HL-60 (cell line): ENCODE data around the gene BLOC1S1.

Source experiments
- DNase-seq, 2 experiments: peaks; one replicate each; pipeline ENCODE4 v3.0.0-alpha.2; 2010 to 2020; ENCODE audit warnings: low read depth in 1 of 2, low spot score in 1 of 2
- H3K27ac ChIP-seq: fragments of 250-450 bp; sonication (Bioruptor Pico); replicated peaks from 2 replicates; pipeline ENCODE4 v1.5.1; 2020; ENCODE audit warnings: mild to moderate bottlenecking, moderate library complexity
- H3K27me3 ChIP-seq: fragments of 250-450 bp; sonication (Bioruptor Pico); 2 replicates; pipeline ENCODE4 v1.5.1; 2021; ENCODE audit warnings: mild to moderate bottlenecking, moderate library complexity; ENCODE audit not compliant: insufficient read depth, poor library complexity, severe bottlenecking
- H3K4me3 ChIP-seq: replicated peaks from 2 replicates; pipeline ENCODE4 v1.5.1; 2011; ENCODE audit warnings: mild to moderate bottlenecking, control low read depth, low read length; ENCODE audit not compliant: insufficient read depth
- GABPA ChIP-seq: IDR thresholded peaks from 2 replicates; pipeline ENCODE4 v1.6.1; 2012; ENCODE audit warnings: low read depth
- POLR2AphosphoS5 ChIP-seq: IDR thresholded peaks from 2 replicates; pipeline ENCODE4 v1.6.1; 2012; ENCODE audit warnings: low read depth
- SPI1 ChIP-seq: IDR thresholded peaks from 2 replicates; pipeline ENCODE4 v1.6.1; 2012; ENCODE audit warnings: low read depth, mild to moderate bottlenecking, borderline replicate concordance
- TF ChIP-seq, protein P1 (sequence below): IDR thresholded peaks from one replicate; pipeline ENCODE4 v1.5.1; 2011; ENCODE audit warnings: low read length, control low read depth, inconsistent platforms; ENCODE audit not compliant: insufficient read depth
- TF ChIP-seq, protein P2 (sequence below): IDR thresholded peaks from 2 replicates; pipeline ENCODE4 v1.6.1; 2012; ENCODE audit warnings: low read depth; ENCODE audit not compliant: insufficient replicate concordance

BLOC1S1 gene

DNA sequence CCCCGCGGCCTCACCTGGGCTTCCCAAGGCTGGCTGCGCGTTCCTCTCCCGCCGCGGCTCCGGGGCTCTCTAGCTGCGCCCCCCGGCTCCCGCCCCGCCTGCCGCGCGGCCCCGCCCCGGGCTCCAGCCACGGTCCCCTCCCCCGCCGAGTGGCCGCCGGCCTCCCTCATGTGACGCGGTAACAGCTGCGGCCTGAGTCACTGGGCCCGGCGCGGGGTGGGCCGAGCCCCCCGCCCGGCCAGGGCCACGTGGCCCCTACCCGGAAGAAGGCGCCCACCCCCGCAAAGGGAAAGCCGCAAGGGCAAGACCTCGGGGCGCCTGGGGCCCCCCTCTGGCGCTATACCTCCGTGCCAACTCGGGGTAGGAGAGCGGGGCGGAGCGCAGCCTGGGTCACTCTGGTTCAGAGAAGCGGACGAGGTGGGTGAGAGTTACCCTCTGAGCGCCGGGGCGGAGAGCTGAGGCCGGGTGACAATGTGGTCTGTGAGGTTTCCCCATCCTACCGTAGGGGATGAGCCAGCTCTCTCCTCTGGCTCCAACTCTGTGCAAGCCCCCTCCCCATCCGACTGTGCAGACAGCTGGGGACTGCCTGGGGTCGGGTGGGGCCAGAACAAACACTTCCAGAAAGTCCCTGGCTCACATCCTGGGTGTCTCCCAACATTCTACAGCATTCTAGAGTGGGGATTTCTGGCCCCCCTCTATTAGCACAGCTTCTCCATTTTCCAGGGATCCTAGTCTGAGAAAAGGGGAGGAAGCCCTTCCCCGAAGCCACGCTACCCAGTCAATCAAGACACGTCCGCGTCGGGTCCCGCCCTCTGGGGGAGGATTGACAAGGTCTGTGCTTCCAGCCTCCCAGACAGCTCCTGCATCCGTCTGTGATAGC is 13.3 kb downstream of the BLOC1S1 start, which contains the start of gene CD63:
Gene CD63 (minus strand): TSS at position 71 of the 880 bp plus-strand sequence. CDS start 668 bp downstream, outside the sequence.
- TF ChIP-seq POLR2AphosphoS5, result no peak
- peak; percentile 59; the same call in 1 of the 2 replicates for TF ChIP-seq SPI1
- Histone ChIP-seq H3K27ac (peak within 1 kb of the TSS; percentile 86), H3K4me3 (peak within 1 kb of the TSS; percentile 57), H3K27me3 (no peaks in the 10 kb centered on the region)
- peak; percentile 85 to 90 for DNase-seq

DNA sequence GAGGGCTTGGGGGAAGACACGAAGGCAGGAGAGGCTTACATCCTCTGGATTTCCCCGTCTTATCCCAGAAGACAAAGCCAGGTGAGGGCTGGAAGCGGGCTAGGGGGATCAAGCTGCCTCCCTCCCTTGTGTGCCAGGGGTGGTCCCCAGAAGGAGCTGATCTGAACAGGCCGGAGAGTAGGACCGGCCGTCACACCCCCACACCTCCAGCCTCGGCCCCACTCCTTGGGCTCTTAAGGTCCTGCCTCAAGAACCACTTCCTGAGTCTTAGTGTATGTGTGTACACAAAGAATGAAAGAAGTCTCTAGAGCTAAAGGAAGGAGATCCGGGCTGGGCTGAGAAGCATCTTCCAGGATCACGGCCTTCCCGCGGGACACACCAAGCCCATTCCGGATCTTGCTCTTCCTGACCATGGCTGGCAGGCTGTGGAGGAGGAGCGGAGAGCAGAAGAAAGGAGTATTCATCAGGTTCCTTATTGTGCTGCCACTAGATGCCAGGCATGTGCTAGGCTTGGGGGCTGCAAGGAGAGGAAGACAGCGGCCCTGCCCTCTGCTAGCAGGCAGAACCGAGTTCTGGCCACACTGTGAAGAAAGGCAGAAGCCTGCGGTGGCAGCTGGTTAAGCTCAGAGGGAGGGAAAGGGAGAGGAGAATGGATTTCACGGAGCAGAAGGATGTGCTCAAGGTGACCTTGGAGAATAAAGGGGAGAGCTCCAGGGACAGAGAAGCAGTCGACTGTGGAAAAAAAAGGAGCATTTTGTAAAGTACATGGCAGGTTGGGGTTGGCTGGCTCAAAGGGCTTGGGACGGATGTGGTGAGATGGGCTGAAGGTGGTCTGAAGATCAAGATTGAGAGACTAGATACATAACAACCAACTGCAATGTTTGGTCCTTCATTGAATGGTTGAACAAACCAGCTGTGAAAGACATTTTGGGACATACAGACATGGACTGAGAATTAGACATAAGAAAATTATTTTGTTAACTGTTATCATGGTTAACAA is 14.3 kb downstream of the BLOC1S1 start:
- Histone ChIP-seq H3K27ac (peak overlapping the region; percentile 86), H3K27me3 (no peaks in the 10 kb centered on the region), H3K4me3 (peak overlapping the region; percentile 57)
- TF ChIP-seq POLR2AphosphoS5 (no peak), GABPA (peak; percentile 11; the same call in 1 of the 2 replicates), SPI1 (peak; percentile 32; the same call in 1 of the 2 replicates)
- TF ChIP-seq, protein P1, sequence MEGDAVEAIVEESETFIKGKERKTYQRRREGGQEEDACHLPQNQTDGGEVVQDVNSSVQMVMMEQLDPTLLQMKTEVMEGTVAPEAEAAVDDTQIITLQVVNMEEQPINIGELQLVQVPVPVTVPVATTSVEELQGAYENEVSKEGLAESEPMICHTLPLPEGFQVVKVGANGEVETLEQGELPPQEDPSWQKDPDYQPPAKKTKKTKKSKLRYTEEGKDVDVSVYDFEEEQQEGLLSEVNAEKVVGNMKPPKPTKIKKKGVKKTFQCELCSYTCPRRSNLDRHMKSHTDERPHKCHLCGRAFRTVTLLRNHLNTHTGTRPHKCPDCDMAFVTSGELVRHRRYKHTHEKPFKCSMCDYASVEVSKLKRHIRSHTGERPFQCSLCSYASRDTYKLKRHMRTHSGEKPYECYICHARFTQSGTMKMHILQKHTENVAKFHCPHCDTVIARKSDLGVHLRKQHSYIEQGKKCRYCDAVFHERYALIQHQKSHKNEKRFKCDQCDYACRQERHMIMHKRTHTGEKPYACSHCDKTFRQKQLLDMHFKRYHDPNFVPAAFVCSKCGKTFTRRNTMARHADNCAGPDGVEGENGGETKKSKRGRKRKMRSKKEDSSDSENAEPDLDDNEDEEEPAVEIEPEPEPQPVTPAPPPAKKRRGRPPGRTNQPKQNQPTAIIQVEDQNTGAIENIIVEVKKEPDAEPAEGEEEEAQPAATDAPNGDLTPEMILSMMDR, result no peak
- TF ChIP-seq, protein P2, sequence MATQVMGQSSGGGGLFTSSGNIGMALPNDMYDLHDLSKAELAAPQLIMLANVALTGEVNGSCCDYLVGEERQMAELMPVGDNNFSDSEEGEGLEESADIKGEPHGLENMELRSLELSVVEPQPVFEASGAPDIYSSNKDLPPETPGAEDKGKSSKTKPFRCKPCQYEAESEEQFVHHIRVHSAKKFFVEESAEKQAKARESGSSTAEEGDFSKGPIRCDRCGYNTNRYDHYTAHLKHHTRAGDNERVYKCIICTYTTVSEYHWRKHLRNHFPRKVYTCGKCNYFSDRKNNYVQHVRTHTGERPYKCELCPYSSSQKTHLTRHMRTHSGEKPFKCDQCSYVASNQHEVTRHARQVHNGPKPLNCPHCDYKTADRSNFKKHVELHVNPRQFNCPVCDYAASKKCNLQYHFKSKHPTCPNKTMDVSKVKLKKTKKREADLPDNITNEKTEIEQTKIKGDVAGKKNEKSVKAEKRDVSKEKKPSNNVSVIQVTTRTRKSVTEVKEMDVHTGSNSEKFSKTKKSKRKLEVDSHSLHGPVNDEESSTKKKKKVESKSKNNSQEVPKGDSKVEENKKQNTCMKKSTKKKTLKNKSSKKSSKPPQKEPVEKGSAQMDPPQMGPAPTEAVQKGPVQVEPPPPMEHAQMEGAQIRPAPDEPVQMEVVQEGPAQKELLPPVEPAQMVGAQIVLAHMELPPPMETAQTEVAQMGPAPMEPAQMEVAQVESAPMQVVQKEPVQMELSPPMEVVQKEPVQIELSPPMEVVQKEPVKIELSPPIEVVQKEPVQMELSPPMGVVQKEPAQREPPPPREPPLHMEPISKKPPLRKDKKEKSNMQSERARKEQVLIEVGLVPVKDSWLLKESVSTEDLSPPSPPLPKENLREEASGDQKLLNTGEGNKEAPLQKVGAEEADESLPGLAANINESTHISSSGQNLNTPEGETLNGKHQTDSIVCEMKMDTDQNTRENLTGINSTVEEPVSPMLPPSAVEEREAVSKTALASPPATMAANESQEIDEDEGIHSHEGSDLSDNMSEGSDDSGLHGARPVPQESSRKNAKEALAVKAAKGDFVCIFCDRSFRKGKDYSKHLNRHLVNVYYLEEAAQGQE, result no peak
- peak; percentile 76 to 79 for DNase-seq

DNA sequence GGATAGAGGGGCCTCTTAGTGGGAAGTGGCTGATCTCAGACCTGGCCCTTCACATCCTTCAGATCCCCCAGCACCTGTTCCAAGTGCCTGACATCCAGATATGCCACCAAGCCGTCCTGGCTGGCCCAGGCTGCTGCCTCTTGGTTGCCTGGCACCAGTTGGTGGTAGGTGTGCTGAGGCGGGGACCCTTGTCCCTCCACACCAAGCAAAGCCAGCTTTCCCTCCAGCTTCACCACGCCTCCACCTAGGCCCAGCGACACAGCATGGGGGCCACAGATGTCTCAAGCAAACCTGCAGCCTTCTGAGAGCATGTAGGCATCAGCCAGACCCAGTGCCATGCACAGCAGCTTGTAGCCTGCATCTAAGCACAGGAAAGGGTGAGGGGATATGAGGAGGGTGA is 16.4 kb downstream of the BLOC1S1 start:
- H3K27ac ChIP-seq, result no peak overlapping the region
- TF ChIP-seq, protein P1, result no peak
- no peak for TF ChIP-seq GABPA
- TF ChIP-seq POLR2AphosphoS5, result no peak
- TF ChIP-seq SPI1, result no peak
- TF ChIP-seq, protein P2, result no peak
- H3K27me3 ChIP-seq, result no peaks in the 10 kb centered on the region
- no peak for DNase-seq
- no peak overlapping the region for H3K4me3 ChIP-seq
